K562 (cell line): ENCODE results near the gene SMG6. TPM values are rescaled to one million over a fixed set of nuclear protein-coding genes. Genes with fewer than 3 reads are reported as not detected.
A peak's percentile ranks its signal among the peaks of the same experiment; 100 is the strongest.

Source experiments
- CEBPG ChIP-seq, 3 experiments: fragments of 200-800 bp in 1 of 3; sonication (Bioruptor generic) in 1 of 3; sonication (generic) in 1 of 3; formaldehyde crosslinking in 1 of 3; IDR thresholded peaks in 2 of 3; conservative IDR thresholded peaks in 1 of 3; 2 replicates each; pipeline versions ENCODE4 v1.6.1 to v1.8.0; 2016 to 2022; ENCODE audit warnings: missing compliant biosample characterization in 2 of 3, missing genetic modification characterization in 2 of 3, mild to moderate bottlenecking in 1 of 3, missing genetic modification reagents in 1 of 3
- RAD21 ChIP-seq, 2 experiments: fragments of 250-450 bp in 1 of 2; fragments of 450-650 bp in 1 of 2; sonication (Bioruptor Pico) in 1 of 2; formaldehyde crosslinking in 1 of 2; IDR thresholded peaks in 1 of 2; conservative IDR thresholded peaks in 1 of 2; 2 replicates each; pipeline versions ENCODE4 v1.4.0 to v1.8.0; 2020 to 2022; ENCODE audit warnings: mild to moderate bottlenecking in 2 of 2, moderate library complexity in 1 of 2
- polyA plus RNA-seq, 8 experiments: library from polyadenylated mRNA; depleted of rRNA in 4 of 8; stranded (reverse) in 5 of 8; unstranded in 3 of 8; fragments of >200 nt; fragmentation: Nextera tagmentation in 2 of 8; fragmentation: Illumina TruSeq in 1 of 8; extraction: Ambion mirVana in 2 of 8; extraction: Trizol in 1 of 8; gene quantifications; 2 replicates each; pipeline versions ENCODE4 v1.2.1 to v1.2.3, GENCODE V29; 2011 to 2014; ENCODE audit warnings: inconsistent platforms in 1 of 8, missing spikeins in 1 of 8
- total RNA-seq, 7 experiments: library from RNA; depleted of rRNA in 6 of 7; stranded (reverse); fragments of >200 nt in 6 of 7; fragmentation: Illumina TruSeq in 2 of 7; extraction: Trizol in 2 of 7; gene quantifications; 2 replicates each; pipeline versions ENCODE4 v1.2.1 to v1.2.3, GENCODE V29; 2011 to 2021; ENCODE audit warnings: low replicate concordance in 1 of 7
- TF ChIP-seq, protein P1 (sequence below), 2 experiments: fragments of 450-650 bp; formaldehyde crosslinking in 1 of 2; IDR thresholded peaks; 2 replicates each; pipeline versions ENCODE4 v1.4.0 to v1.6.1; 2014 to 2020; ENCODE audit warnings: mild to moderate bottlenecking in 2 of 2, borderline replicate concordance in 1 of 2, low read depth in 1 of 2
- TF ChIP-seq, protein P2 (sequence below): fragments of 450-650 bp; IDR thresholded peaks from 2 replicates; pipeline ENCODE4 v1.6.1; 2016

SMG6 gene
- total and polyA plus RNA-seq, 9 of the 15 experiments (the other 6 are each of a cell fraction or from before 2014, with no cell fraction given) = 0.44 to 13.9 (median 6.0) TPM

DNA sequence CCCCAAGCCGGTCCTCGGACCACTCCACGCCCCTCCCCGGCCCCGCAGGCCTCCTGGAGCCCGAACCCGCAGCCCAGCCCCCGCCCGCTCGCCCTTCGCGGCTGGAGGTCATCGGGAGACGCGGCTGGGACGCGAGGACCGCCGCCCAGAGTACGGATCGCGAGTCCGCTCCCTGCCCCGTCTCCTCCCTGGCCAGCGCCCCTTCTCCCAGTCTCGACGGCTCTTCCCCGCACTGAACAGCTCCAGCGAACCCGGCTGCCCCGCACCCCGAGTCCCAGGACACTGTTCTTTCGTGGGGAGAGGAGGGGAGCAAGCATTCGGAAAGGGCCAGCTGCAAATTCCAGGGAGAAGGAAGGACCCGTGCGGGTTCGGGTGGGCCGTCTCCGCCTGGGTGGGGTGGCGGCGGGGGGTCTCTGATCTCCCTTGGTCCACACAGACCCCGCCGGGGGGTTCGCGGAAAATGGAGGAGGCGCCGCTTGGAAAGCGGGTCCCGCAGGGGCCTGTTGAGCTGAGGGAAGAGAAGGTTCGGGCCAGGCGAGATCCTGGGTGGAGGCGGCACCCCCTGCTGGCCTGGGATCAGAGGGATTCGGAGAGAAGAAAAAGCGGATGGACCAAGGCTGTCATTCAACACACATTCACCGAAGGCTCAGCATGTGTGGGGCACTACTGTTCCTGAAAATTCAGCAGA, 277.8 kb downstream of the SMG6 start (continued):
- TF ChIP-seq, protein P1, sequence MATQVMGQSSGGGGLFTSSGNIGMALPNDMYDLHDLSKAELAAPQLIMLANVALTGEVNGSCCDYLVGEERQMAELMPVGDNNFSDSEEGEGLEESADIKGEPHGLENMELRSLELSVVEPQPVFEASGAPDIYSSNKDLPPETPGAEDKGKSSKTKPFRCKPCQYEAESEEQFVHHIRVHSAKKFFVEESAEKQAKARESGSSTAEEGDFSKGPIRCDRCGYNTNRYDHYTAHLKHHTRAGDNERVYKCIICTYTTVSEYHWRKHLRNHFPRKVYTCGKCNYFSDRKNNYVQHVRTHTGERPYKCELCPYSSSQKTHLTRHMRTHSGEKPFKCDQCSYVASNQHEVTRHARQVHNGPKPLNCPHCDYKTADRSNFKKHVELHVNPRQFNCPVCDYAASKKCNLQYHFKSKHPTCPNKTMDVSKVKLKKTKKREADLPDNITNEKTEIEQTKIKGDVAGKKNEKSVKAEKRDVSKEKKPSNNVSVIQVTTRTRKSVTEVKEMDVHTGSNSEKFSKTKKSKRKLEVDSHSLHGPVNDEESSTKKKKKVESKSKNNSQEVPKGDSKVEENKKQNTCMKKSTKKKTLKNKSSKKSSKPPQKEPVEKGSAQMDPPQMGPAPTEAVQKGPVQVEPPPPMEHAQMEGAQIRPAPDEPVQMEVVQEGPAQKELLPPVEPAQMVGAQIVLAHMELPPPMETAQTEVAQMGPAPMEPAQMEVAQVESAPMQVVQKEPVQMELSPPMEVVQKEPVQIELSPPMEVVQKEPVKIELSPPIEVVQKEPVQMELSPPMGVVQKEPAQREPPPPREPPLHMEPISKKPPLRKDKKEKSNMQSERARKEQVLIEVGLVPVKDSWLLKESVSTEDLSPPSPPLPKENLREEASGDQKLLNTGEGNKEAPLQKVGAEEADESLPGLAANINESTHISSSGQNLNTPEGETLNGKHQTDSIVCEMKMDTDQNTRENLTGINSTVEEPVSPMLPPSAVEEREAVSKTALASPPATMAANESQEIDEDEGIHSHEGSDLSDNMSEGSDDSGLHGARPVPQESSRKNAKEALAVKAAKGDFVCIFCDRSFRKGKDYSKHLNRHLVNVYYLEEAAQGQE (IDR thresholded peaks at IDR 0.05; ENCODE audit: borderline replicate concordance) = peak; percentile 44; the same call in 1 of the 2 replicates
- TF ChIP-seq, protein P1 (CRISPR knock-in tag; IDR thresholded peaks at IDR 0.05; ENCODE audit: low read depth) = no peak
- TF ChIP-seq CEBPG (CRISPR knock-in tag; IDR thresholded peaks at IDR 0.05) (no peak), CEBPG (tag; conservative IDR thresholded peaks at IDR 0.05 in 1 of 2, IDR thresholded peaks at IDR 0.05 in 1 of 2) (no peak), RAD21 (CRISPR knock-in tag; conservative IDR thresholded peaks at IDR 0.05 in 1 of 2, IDR thresholded peaks at IDR 0.05 in 1 of 2) (peak; percentile 57 to 67)
- TF ChIP-seq, protein P2, sequence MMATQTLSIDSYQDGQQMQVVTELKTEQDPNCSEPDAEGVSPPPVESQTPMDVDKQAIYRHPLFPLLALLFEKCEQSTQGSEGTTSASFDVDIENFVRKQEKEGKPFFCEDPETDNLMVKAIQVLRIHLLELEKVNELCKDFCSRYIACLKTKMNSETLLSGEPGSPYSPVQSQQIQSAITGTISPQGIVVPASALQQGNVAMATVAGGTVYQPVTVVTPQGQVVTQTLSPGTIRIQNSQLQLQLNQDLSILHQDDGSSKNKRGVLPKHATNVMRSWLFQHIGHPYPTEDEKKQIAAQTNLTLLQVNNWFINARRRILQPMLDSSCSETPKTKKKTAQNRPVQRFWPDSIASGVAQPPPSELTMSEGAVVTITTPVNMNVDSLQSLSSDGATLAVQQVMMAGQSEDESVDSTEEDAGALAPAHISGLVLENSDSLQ = peak; percentile 72
- TF ChIP-seq, all 486 proteins: peak for 10
